ENCODE data around the gene C22orf23.

C22orf23 gene

DNA sequence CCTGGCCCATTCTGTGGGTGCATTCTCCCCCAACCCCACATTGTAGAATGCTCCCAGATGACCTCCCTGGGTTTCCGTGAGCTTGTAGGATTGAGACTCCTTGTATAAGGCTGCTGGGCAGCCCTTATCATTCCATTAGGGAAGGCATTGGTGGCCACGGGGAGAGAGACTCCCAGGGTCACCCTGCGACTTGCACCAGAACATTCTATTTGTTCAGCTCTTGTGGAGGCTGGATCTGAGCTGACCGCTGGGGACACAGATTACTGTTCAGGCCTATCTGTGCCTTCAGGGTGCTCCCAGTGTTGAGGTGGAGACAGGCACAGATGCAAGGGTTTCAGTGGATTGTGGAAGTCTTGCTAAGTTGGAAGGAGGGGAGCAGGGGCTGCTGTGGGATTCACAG is 29.5 kb downstream of the C22orf23 start:
- DNase-seq: no peak

DNA sequence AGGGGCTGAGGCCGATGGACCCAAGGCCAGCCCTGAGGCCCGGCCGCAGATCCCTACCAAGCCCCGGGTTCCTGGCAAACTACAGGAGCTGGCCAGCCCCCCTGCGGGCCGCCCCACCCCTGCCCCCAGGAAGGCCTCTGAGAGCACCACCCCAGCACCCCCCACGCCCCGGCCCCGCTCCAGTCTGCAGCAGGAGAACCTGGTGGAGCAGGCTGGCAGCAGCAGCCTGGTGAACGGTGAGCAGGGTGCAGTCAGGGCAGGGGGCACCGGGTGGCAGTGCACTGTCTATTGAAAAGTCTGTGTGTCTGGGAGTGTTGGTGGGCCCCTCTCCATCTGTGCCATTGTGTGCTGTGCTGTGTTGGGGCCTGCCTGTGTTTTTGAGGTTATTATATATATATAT is 31.2 kb downstream of the C22orf23 start:
- no peak for DNase-seq

DNA sequence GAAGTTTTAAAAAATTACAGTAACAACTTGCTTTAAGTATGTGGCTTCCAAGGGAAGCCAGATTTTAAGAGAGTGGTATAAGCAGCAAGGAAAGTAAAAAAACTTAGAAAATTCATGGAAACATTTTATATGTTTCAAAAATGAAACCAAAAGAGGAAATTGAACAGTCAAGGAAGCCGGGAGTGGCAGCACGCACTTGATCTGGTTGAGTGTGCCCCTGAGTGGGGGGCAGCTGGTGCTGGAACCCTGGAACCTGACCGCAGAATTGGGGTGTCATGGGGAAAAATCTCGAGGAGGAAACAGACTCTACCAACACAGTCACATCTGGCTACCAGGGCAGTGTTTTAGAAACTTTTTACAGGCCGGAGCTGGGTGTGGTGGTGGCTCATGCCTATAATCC is 33.3 kb downstream of the C22orf23 start:
- no peak for DNase-seq

DNA sequence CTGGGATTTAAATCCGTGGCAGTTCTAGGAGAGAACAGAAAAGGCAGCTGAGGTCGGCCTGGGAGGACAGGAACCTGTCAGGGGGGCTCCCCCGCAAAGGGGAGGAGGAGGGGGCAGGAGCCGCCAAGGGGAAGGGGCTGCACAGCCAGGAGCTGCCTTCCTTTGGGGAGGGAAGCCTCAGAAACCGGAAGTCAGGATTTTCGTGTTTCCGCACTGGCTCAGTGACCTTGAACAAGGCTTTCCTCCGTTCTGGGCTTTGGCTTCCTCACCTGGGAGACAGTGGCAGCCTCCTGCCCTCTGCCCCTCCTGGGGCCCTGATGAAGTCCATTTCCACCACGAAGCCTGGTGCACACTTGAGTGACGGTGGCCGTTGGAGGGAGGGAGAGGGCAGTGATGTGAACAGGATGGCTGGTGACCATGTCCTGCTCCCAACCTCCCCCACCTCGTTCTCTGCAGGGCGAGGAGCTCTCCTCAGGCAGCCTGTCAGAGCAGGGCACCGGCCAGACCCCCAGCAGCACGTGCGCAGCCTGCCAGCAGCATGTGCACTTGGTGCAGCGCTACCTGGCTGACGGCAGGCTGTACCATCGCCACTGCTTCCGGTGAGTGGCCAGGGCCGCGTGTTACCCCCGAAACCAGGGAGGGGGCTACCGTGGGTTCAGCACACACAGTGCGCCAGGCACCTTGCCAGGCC is 34.7 kb downstream of the C22orf23 start:
- no peak for DNase-seq

DNA sequence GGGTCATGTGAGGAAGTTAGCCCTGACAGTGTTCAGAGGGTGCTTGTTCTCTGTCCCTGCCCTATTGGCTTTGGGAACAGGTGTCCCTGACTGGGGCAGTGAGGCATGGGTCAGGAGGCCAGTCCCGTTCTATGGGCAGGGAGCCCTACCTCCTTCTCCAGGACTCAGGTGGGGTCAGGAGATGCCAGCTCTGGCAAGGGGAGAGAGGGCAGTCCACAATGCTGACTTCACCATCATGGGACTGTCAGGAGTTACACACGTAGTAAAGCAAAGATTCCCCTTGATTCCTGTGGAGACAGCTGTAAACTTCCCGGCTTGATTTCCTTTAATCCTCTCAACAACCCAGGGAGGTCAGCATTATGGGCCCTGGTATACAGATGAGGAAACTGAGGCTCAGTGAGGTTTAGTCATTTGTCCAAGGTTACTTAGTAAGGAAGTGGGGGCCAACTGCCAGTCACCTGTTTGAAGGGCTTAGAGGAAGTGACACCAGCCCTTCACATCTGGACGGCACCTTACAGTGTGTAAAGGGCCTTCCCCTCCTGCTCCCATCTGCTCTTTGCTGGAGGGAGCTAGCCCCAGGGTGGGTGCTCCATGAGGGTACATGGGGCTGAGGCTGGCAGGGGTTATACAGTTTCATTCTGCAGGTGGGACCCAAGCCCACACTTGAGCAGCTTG is 35.4 kb downstream of the C22orf23 start:
- no peak for DNase-seq

DNA sequence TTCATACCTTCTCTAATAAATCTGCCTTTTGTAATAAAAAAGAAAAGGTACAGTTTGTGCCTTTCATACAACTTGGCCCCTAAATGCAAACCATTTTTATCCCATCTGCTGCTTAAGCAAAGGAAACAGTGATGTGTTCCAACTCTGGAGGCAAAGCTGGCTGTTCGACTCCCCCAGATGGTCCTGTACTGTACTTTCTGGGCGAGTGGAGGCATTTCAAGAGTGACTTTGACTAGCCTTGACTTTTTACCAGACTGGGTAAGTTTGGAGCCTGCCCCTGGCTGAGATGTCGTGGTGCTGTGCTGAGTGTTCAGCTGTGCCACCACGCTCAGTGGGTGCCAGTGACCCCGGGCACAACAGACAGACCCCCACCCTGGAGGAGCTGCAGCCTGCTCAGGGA is 37.1 kb downstream of the C22orf23 start:
- DNase-seq: no peak

DNA sequence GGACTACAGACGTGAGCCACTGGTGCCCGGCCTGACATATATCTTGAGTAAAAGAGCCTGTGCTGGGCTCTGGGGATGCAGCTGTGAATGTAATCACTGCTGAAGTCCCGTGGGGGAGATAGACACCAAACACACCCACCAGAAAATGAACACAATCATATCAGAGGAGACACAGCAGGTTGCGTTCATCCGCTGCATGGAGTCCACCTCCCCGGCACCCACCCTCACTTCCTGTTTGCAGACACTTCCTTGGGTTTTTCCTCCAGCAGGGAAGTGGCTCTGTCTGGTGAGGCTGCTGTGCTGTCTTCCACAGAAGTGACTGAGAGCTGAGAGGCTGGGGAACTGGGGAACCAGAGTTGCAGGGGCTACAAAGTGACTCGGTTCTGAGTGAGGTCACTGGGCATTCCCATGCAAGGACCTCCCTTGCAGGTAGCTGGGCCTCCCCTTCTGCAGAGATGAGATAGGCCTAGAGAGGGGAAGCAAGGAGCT is 40.1 kb downstream of the C22orf23 start:
- no peak for DNase-seq

DNA sequence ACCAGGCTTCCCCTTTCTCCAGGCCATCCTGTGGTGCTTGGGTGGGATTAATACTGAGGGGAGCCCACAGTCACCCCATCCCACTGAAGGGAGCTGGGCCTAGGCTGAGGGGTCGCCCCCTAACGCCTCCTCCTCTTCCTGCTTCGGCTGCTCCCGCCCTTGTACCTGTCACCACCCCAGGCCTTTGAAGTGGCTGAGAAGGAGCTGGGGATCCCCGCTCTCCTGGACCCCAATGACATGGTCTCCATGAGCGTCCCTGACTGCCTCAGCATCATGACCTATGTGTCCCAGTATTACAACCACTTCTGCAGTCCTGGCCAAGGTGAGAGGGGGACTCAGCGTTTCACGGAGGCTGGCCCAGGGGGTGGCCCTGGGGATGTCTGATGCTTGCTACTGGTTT is 41.2 kb downstream of the C22orf23 start:
- DNase-seq: no peak

DNA sequence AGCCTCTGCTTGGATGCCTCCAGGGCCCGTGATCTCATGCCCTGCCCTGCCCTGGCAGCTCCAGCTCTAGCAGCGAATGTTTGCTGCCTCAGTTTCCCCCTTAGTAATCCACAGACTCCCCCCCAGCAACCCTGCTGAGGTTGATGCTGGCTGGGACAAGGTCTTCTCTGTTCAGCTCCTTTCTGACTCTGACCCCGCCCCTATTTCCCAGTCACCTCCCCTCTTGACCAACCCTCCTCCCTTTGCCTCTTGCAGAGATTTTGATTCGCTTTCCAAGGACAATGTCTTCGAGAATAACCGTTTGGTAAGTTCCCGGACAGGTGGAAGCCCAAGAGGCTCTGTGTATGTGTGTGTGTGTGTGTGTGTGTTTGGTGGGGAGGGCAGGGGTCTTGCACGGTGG is 41.7 kb downstream of the C22orf23 start:
- no peak for DNase-seq

DNA sequence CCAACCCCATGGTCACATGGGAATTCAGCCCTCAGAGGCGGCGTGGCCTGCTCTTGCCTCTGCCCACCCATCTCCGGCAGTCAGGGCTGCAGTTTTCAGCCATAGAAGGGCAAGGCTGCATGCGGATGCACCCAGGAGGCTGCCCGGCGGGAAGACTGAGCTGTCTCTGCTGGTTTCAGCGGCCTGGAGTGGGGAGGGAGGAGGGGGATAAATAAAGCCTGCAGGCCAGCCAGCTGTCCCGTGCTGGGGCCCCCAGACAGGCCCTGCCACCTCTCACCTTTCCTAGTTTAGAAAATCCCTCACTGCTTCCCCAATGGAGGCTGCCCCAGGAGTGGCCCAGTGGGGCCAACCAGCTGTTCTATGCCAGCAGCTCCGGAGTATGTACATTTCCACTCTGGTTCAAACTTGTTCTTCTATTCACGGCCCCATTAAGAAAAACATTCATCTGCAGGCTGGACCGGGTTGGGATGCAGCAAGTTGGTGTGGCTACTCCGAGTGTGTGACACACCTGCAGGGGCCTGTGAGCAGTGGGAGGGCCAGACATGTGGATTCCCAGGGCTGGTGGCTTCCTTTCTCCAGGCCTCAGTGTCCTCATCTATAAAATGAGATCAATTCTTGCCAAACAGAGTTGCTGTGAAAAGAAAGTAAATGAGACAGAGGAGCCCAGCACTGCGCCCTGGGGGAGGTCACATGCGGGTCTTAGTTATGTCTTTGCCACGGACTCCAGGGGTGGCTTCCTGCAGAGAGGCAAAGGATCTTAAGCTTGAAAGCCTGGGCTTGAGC is 42.3 kb downstream of the C22orf23 start:
- no peak for DNase-seq

DNA sequence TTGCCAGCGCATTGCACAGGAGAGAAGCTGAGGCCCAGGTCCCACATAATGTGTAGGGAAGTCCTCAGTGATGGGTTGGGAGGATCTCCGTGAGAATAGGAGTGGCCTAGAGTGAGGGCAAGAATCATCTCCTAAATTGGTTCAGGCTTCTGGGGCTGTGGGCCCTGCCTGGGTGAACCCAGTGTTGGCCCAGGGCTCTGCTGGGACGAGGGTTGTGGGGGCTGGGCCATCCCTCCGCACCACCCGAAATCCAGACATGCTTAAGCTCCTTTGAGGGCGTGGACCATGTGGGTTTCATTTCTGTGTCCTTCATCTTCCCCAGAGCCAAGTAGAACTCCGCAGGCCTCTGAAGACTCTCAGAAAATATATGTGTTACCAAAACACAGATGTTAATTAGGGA is 43.6 kb downstream of the C22orf23 start:
- no peak for DNase-seq

DNA sequence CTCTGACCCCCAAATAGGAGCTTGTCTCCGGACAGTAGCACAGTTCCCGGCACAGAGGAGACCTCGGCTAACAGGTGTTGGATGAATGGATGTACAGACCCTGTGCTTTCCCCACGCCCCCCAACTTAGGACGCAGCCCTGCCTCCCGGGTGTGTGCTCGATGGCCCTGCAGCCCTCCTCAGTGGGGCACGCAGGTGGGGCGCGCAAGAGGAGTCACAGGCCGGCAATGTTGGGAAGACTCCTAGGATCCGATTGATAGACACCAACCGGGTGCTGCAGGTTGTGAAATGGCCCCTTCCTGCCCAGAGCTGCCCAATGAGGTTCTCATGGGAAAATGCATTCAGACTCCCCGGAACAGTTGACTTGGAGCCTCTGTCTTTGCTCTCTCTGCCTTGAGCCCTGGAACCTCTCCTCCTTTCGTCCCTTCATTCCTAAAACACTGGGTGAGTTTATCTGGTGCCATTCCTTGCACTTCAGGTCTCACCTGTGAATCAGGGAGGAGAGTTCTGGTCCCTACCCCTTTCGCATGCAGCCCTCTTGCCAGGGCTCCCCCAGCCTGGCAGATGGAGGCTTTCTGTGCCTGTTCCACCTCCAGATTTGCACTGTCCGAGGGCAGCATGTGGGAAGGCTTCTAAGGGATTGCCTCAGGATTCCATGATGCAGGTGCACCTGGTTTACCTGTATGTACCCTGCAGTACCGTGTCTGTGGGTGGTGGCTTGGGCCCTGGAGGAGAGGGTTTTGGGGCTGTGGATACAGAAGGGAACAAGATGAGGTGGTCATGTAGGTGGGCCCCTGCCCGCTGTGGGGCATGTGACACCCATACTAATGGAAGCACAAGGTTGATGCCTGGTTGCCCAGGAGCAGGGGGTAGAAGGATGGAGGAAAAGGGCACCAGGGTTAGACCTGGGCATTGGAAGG is 46.1 kb downstream of the C22orf23 start:
- DNase-seq: no peak

DNA sequence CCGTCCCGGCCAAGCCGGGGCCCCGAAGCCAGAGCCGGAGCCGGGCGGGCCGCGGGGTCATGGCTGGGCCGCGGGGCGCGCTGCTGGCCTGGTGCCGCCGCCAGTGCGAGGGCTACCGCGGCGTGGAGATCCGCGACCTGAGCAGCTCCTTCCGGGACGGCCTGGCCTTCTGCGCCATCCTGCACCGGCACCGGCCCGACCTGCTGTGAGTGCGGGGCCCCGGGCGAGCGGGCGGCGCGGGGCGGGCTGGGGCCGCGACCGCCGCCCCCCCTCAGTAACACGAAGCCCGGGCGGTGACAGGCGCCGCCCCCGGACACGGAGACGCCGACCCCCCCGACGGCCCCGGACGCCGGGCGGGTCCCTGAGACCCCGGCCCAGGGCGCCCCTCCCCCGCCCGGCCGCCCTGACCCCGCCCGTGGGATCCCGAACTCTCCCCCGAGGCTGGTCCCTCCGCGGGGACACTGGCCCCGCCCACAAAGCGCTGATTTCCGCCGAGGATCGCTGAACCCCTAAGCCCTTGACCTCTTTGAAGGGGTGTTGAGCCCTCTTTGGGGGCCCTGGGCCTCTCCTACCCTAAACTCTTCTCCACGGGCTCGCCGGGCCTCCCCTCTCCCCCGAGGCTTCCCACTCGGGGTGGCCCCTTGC is 46.9 kb downstream of the C22orf23 start:
- peak; percentile 18 for DNase-seq

DNA sequence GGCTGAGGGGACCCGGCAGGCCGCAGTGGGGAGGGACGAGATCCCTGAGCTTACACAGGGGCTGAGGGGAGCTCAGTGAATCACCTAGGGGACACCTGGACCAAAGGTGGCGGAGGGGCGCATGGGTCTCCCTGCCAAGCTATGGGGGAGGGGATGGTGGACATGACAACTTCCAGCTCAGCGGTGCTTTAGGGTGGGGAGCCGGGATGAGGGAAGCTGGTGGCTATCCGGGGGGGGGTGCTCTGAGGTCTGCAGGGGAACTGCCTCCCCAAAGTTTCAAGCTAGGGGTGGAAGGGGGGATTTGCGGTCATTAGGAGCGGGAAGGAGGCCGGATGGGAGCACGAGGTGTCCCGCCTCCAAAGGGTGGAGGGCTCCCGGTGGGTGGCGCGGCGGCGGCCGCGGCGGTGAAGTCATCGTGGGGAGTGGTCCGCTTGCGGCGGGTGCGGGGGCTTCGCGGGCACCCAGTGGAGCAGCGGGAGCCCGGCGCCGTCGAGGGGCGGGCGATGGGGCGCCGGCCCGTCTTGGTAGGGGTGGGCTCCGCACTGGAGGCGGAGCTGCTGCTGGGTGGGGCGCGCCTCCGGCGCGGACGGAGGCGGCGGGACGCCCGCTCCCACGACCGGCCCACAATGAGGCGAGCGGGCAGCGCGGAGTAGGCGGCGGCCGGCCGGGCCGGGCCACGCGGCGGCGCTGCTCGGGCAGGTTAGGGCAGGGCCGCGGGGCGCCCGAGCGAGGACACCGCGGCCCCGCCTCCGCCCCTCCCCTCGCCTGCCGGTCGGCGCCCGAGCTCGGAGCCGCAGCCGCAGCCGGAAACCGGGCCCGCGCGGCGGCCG is 47.7 kb downstream of the C22orf23 start, which contains the start of gene MICALL1:
Gene MICALL1, plus strand, starts transcription at position 764 of the 830 bp plus-strand sequence. CDS start 126 bp downstream, outside the sequence.
- DNase-seq: peak; percentile 46

DNA sequence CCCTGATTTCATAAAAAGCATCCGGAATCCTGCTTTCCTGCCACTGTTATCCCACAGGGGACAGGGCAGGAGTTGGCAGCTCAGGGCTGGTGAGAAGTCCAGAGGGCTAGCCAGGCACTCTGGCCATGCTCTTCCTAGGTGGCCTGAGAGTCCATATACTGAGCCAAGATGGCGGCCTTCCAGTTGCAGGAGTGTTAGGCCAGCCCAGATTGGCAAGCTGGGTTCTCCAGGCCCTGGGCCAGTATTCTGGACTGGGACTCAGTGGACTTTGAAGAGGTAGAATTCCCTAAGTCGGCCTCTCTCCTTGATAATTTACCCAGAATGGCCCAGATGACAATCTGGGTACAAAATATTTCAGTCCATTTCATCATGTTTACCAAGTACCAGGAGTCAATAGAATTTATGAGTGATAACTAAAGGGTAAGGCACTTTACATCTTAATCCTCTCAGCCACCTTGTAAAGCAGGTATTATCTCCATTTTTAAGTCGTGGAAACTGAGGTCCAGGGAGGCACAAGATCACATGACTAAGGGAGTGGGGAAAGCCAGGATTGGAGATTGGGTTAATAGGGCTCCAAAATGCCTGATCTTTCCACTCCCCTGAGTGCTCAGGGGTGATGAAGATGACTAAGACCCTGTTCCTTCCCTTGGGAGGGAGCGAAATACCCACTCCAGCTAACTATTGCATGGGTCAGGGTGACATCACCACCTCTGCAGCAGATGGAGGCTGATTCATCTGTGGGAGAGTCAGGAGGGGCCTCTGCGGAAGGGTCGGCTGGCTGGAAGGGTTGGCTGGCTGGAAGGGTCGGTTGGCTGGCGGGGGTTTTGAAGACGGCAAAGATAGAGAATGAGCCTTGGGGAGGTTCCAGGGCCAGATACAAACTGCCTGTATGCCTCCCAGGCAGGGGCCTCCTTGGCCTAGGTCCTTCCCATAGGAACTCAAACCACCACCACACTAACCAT is 48.5 kb downstream of the C22orf23 start:
- no peak for DNase-seq

DNA sequence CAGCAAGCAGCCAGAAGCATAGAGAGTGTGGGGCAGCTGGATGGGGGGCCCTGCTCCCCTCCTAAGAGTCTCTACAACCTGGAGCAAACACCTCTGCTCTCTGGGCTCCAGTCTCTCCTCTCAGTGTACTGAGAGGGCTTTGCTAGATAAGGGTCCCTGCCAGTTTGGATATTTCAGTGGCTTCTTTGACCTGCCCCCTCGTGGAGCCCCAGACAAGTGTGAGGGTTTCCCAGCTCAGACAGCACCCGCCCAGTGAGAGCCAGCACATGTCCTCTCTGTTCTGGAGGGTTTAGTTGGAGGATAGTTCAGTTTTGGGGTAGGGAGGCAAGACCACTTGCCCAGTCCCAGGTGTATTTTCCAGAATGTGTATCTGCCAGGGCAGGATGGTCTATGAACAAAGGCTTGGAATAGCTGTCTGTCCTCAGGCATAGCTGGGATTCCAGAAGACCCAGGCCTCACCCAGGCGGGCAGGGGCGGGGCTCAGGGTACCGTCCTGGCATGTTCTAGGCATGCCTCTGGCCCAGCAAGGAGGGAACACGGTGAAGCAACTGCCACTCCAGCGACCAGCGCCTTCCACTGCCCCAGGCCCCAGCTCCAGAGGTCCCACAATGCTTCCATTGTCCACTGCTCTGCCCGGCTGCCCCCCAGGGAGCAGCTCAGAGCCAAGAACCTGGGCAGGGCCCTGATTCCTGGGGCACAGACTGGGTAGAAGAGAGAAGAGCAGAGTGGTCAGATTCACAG is 54.8 kb downstream of the C22orf23 start:
- DNase-seq: no peak

DNA sequence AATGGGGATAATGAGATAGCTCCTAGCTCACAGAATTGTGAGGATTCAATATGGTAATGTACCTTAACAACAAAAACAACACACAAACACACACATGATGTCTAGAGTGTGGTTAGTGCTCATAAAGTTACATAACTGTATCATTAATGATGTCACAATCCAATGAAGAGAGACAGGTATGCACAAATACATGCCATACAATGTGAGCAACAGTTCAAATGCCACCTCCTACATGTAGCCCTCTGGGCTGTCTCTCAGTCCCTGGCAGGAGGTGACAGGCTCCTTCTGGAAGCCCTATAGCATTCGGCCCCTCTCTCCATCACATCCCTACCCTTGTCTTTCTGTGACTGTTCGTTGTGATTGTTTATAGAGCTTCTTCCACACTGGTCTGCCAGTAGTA is 55.6 kb downstream of the C22orf23 start:
- no peak for DNase-seq

DNA sequence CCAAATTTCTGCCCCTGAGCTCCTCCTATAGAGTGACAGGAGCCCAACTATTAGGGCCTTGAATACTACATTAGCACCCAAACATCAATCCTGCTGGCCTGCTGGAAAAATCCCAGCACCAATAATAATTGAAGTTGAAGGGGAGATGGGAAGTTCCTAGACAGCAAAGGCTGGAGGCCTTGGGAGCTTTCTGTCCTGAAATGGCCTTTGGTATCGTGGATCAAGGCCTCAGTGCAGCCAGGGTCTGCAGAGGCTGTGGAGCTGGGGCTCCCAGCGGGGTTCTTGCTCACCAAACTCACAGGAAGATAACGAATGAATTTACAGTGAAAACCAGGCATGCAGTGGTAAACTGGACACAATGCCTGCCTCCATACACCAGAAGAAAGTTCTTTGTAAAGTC is 56.5 kb downstream of the C22orf23 start:
- no peak for DNase-seq

DNA sequence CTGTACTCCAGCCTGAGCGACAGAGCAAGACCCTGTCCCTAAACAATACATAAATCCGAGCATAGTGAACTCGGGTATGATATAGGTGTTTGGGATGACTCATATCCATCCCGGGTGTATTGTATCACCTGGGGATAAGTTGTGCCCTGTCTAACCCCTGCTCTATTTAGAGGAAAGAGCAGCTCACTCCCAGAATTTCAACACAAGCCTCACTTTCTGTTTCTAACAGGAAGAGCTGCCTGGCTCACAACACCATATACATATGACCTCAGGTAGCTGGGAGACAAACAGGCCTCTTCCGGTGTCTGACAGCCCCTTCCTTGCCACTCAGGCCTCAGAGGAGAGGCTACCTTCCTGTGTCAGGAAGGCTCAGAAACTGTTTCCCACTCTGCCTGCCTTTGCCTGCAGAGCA is 57.2 kb downstream of the C22orf23 start:
- DNase-seq: no peak
